Uterus (tissue), 2 donors: Measurements from ENCODE around the gene PARD6B.
"Not testable (repeated sequence)": the region's sequence is repeated elsewhere in the genome, so short reads cannot be mapped to it uniquely, and the experiment has no call there.

Experiments
- POLR2A ChIP-seq, 2 donors: fragments of 450-650 bp; IDR thresholded peaks; one replicate each; pipeline ENCODE4 v1.6.1; 2016; ENCODE audit warnings: antibody characterized with exemption in 2 of 2, mild to moderate bottlenecking in 1 of 2, moderate library complexity in 1 of 2
- TF ChIP-seq, protein P1 (sequence below), 4 experiments: fragments of 200-600 bp in 2 of 4; fragments of 450-650 bp in 2 of 4; sonication (generic) in 2 of 4; IDR thresholded peaks; one replicate each; pipeline ENCODE4 v1.5.1; 2016 to 2019; ENCODE audit warnings: antibody characterized with exemption in 4 of 4, mild to moderate bottlenecking in 2 of 4, moderate library complexity in 1 of 4

- TF ChIP-seq, protein P1, sequence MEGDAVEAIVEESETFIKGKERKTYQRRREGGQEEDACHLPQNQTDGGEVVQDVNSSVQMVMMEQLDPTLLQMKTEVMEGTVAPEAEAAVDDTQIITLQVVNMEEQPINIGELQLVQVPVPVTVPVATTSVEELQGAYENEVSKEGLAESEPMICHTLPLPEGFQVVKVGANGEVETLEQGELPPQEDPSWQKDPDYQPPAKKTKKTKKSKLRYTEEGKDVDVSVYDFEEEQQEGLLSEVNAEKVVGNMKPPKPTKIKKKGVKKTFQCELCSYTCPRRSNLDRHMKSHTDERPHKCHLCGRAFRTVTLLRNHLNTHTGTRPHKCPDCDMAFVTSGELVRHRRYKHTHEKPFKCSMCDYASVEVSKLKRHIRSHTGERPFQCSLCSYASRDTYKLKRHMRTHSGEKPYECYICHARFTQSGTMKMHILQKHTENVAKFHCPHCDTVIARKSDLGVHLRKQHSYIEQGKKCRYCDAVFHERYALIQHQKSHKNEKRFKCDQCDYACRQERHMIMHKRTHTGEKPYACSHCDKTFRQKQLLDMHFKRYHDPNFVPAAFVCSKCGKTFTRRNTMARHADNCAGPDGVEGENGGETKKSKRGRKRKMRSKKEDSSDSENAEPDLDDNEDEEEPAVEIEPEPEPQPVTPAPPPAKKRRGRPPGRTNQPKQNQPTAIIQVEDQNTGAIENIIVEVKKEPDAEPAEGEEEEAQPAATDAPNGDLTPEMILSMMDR (IDR thresholded peaks at IDR 0.05) = not testable (repeated sequence)
- TF ChIP-seq POLR2A (IDR thresholded peaks at IDR 0.05) = not testable (repeated sequence)
Observed at GRCh38 chr20:50698255-50698654, 33.1 kb upstream of the PARD6B start.
